ENCODE results near the gene GNPNAT1. TPM values are rescaled to one million over a fixed set of nuclear protein-coding genes. Genes with fewer than 3 reads are reported as not detected.

GNPNAT1 gene
- total RNA-seq, 1 donor: 35.5 TPM

GRCh38 chr14:52759145-52759544 is 32.3 kb downstream of the GNPNAT1 start:
- H3K27ac ChIP-seq (ENCODE audit: low read depth, low read length): no peak overlapping the region
- peaks cover 13% of the 10 kb centered on the region for H3K36me3 ChIP-seq (ENCODE audit: insufficient read depth, low read length)

GRCh38 chr14:52755607-52756316 is 35.6 kb downstream of the GNPNAT1 start:
- Histone ChIP-seq H3K27me3 (ENCODE audit: insufficient read depth, low read length) (no peaks in the 10 kb centered on the region), H3K79me2 (ENCODE audit: insufficient read depth, low read length) (no peaks in the 10 kb centered on the region), H4K20me1 (ENCODE audit: insufficient read depth, low read length) (no peaks in the 10 kb centered on the region), H3K4me1 (ENCODE audit: insufficient read depth, low read length) (no peaks in the 10 kb centered on the region), H3K4me3 (ENCODE audit: insufficient read depth, low read length) (no peak overlapping the region), H3K4me2 (ENCODE audit: insufficient read depth, low read length) (no peak overlapping the region), H3K9me3 (ENCODE audit: low read depth, low read length) (no peaks in the 10 kb centered on the region), H3K27ac (ENCODE audit: low read depth, low read length) (no peak overlapping the region), H2AFZ (ENCODE audit: low read length) (no peak overlapping the region), H3K36me3 (ENCODE audit: insufficient read depth, low read length) (peaks cover 10% of the 10 kb centered on the region)
- TF ChIP-seq CTCF (IDR thresholded peaks at IDR 0.05; ENCODE audit: extremely low read depth, low read depth, low read length): no peak
- DNase-seq (ENCODE audit: insufficient read length, low spot score, missing footprints): no peak

More at GRCh38 chr14:52759145-52759544, 32.3 kb downstream of the GNPNAT1 start:
- DNase-seq (ENCODE audit: insufficient read length, low spot score, missing footprints): no peak
- no peak for TF ChIP-seq CTCF (IDR thresholded peaks at IDR 0.05; ENCODE audit: extremely low read depth, low read depth, low read length)
- Histone ChIP-seq H3K79me2 (ENCODE audit: insufficient read depth, low read length) (no peaks in the 10 kb centered on the region), H3K9me3 (ENCODE audit: low read depth, low read length) (no peaks in the 10 kb centered on the region), H4K20me1 (ENCODE audit: insufficient read depth, low read length) (no peaks in the 10 kb centered on the region), H3K4me3 (ENCODE audit: insufficient read depth, low read length) (no peak overlapping the region), H3K27me3 (ENCODE audit: insufficient read depth, low read length) (no peaks in the 10 kb centered on the region), H3K4me1 (ENCODE audit: insufficient read depth, low read length) (no peaks in the 10 kb centered on the region), H3K4me2 (ENCODE audit: insufficient read depth, low read length) (no peak overlapping the region), H2AFZ (ENCODE audit: low read length) (no peak overlapping the region)

- DNase-seq (ENCODE audit: insufficient read length, low spot score, missing footprints): no peak
- H3K36me3 ChIP-seq (ENCODE audit: insufficient read depth, low read length): peaks cover 35% of the 10 kb centered on the region
- no peak overlapping the region for H3K4me3 ChIP-seq (ENCODE audit: insufficient read depth, low read length)
- H2AFZ ChIP-seq (ENCODE audit: low read length): no peak overlapping the region
- H3K79me2 ChIP-seq (ENCODE audit: insufficient read depth, low read length): peaks cover 11% of the 10 kb centered on the region
- H3K27ac ChIP-seq (ENCODE audit: low read depth, low read length): no peak overlapping the region
- H3K9me3 ChIP-seq (ENCODE audit: low read depth, low read length): no peaks in the 10 kb centered on the region
- no peaks in the 10 kb centered on the region for H3K27me3 ChIP-seq (ENCODE audit: insufficient read depth, low read length)
- H3K4me2 ChIP-seq (ENCODE audit: insufficient read depth, low read length): no peak overlapping the region
- H3K4me1 ChIP-seq (ENCODE audit: insufficient read depth, low read length): no peaks in the 10 kb centered on the region
- H4K20me1 ChIP-seq (ENCODE audit: insufficient read depth, low read length): no peaks in the 10 kb centered on the region
- no peak for TF ChIP-seq CTCF (IDR thresholded peaks at IDR 0.05; ENCODE audit: extremely low read depth, low read depth, low read length)
Observed at GRCh38 chr14:52748647-52749292, 42.6 kb downstream of the GNPNAT1 start.

- no peaks in the 10 kb centered on the region for H3K27me3 ChIP-seq (ENCODE audit: insufficient read depth, low read length)
- H3K36me3 ChIP-seq (ENCODE audit: insufficient read depth, low read length): peaks cover 5% of the 10 kb centered on the region
- H2AFZ ChIP-seq (ENCODE audit: low read length): peak overlapping the region; percentile 66
- H3K4me1 ChIP-seq (ENCODE audit: insufficient read depth, low read length): peaks cover 5% of the 10 kb centered on the region
- H3K4me2 ChIP-seq (ENCODE audit: insufficient read depth, low read length): peak overlapping the region; percentile 66
- peak overlapping the region; percentile 7 for H3K4me3 ChIP-seq (ENCODE audit: insufficient read depth, low read length)
- H3K27ac ChIP-seq (ENCODE audit: low read depth, low read length): peak overlapping the region; percentile 62
- peak; percentile 0 for DNase-seq (ENCODE audit: insufficient read length, low spot score, missing footprints)
- H3K79me2 ChIP-seq (ENCODE audit: insufficient read depth, low read length): peaks cover 52% of the 10 kb centered on the region
- no peaks in the 10 kb centered on the region for H4K20me1 ChIP-seq (ENCODE audit: insufficient read depth, low read length)
- no peak for TF ChIP-seq CTCF (IDR thresholded peaks at IDR 0.05; ENCODE audit: extremely low read depth, low read depth, low read length)
- no peaks in the 10 kb centered on the region for H3K9me3 ChIP-seq (ENCODE audit: low read depth, low read length)
Observed at GRCh38 chr14:52741865-52742264, 49.5 kb downstream of the GNPNAT1 start.

All from osteoblast (primary cell).